GM12878 (cell line): ENCODE measurements around the gene CORO2B. TPM values are rescaled to one million over a fixed set of nuclear protein-coding genes. Genes with fewer than 3 reads are reported as not detected.

ENCODE experiments used
- ATAC-seq: fragments of 200-7000 bp; cut with Tn5 transposase; 3 replicates; pipeline ENCODE4 v1.9.1; 2020; ENCODE audit warnings: mild to moderate bottlenecking, moderate library complexity
- BruUV-seq: library from RNA; stranded (reverse); fragments of 400-500 nt; replicated peaks from 2 replicates; lab custom pipeline; 2021; lab: Mats Ljungman, UMichigan
- CTCF ChIA-PET: fragments of 300-600 bp; sonication (Branson Sonifier 250); formaldehyde crosslinking; extraction: SDS; loops from one replicate; lab custom pipeline; 2021; ENCODE audit warnings: inconsistent platforms; lab: Yijun Ruan, JAX
- POLR2A ChIA-PET: fragments of 350-600 bp; formaldehyde crosslinking; extraction: SDS; loops from one replicate; lab custom pipeline; 2021; ENCODE audit warnings: inconsistent platforms; lab: Charles Lee
- RAD21 ChIA-PET: fragments of 300-600 bp; sonication (Branson Sonifier 250); formaldehyde crosslinking; loops from one replicate; lab custom pipeline; 2023; ENCODE audit warnings: antibody characterized with exemption; ENCODE audit not compliant: unreplicated experiment; lab: Charles Lee
- SMC1A ChIA-PET: fragments of 300-600 bp; sonication (Branson Sonifier 250); formaldehyde crosslinking; loops from one replicate; lab custom pipeline; 2023; ENCODE audit not compliant: unreplicated experiment, uncharacterized antibody; lab: Charles Lee
- DNase-seq: peaks from one replicate; pipeline ENCODE4 v3.0.0-alpha.2; 2011; ENCODE audit warnings: low read depth, low spot score
- FAIRE-seq: peaks from 3 replicates; lab custom pipeline; 2011; peaks lifted over from hg19 to GRCh38; lab: Jason Lieb, UNC
- H2AFZ ChIP-seq: 2 replicates; pipeline ENCODE4 v1.6.0; 2011; ENCODE audit warnings: low read depth, low read length, control low read depth; ENCODE audit not compliant: control insufficient read depth
- H3K27ac ChIP-seq: 2 replicates; pipeline ENCODE4 v1.5.1; 2011; ENCODE audit warnings: control low read depth; ENCODE audit not compliant: control insufficient read depth, insufficient read depth
- H3K27me3 ChIP-seq, 2 experiments: replicated peaks in 1 of 2; 2 replicates each; pipeline versions ENCODE4 v1.6.0 to v1.6.1; 2011; ENCODE audit warnings: low read length in 1 of 2; ENCODE audit not compliant: control insufficient read depth in 2 of 2, insufficient read depth in 2 of 2
- H3K36me3 ChIP-seq, 2 experiments: 2 replicates each; pipeline ENCODE4 v1.5.1; 2011; ENCODE audit warnings: low read length in 1 of 2; ENCODE audit not compliant: control insufficient read depth in 2 of 2, insufficient read depth in 2 of 2
- H3K4me1 ChIP-seq: 2 replicates; pipeline ENCODE4 v1.6.1; 2011; ENCODE audit warnings: mild to moderate bottlenecking, low read length, moderate library complexity, mixed read lengths; ENCODE audit not compliant: control insufficient read depth, insufficient read depth
- H3K4me2 ChIP-seq: 2 replicates; pipeline ENCODE4 v1.6.0; 2011; ENCODE audit warnings: control low read depth; ENCODE audit not compliant: control insufficient read depth, insufficient read depth
- H3K4me3 ChIP-seq: fragments of 200-600 bp; sonication (generic); 2 replicates; pipeline ENCODE4 v1.5.1; 2016
- H3K79me2 ChIP-seq: 2 replicates; pipeline ENCODE4 v1.6.0; 2011; ENCODE audit warnings: low read length; ENCODE audit not compliant: control insufficient read depth, insufficient read depth
- H3K9ac ChIP-seq: 2 replicates; pipeline ENCODE4 v1.8.0; 2011; ENCODE audit warnings: low read length, control low read depth, mixed read lengths; ENCODE audit not compliant: control insufficient read depth, insufficient read depth
- H3K9me3 ChIP-seq: replicated peaks from 3 replicates; pipeline ENCODE4 v1.5.1; 2011; ENCODE audit warnings: mild to moderate bottlenecking, low read length; ENCODE audit not compliant: control insufficient read depth, insufficient read depth
- H4K20me1 ChIP-seq: 2 replicates; pipeline ENCODE4 v1.6.0; 2011; ENCODE audit not compliant: control insufficient read depth, insufficient read depth
- BMI1 ChIP-seq: fragments of 450-650 bp; IDR thresholded peaks from 2 replicates; pipeline ENCODE4 v1.6.1; 2016; ENCODE audit warnings: mild to moderate bottlenecking, moderate library complexity, borderline replicate concordance
- EZH2 ChIP-seq: IDR thresholded peaks from 2 replicates; pipeline ENCODE4 v1.6.1; 2012; ENCODE audit warnings: low read depth, mild to moderate bottlenecking, control low read depth, inconsistent platforms, low read length, borderline replicate concordance; ENCODE audit not compliant: control insufficient read depth
- PML ChIP-seq: IDR thresholded peaks from 2 replicates; pipeline ENCODE4 v1.6.1; 2012; ENCODE audit warnings: low read length, inconsistent platforms
- SMARCA5 ChIP-seq: fragments of 450-650 bp; IDR thresholded peaks from 2 replicates; pipeline ENCODE4 v1.6.1; 2017; ENCODE audit warnings: mild to moderate bottlenecking
- SPI1 ChIP-seq: IDR thresholded peaks from 2 replicates; pipeline ENCODE4 v1.6.1; 2011; ENCODE audit warnings: low read depth, mild to moderate bottlenecking, low read length, moderate library complexity, borderline replicate concordance; ENCODE audit not compliant: insufficient read depth
- WRNIP1 ChIP-seq: IDR thresholded peaks from 2 replicates; pipeline ENCODE4 v1.6.1; 2011; ENCODE audit warnings: low read depth, low read length, improper control_type of control experiment, borderline replicate concordance
- ZZZ3 ChIP-seq: IDR thresholded peaks from 2 replicates; pipeline ENCODE4 v1.6.1; 2011; ENCODE audit warnings: low read depth; ENCODE audit not compliant: control insufficient read depth, insufficient read length
- WGBS: methylation state at CpG from one replicate; pipeline ENCODE4 v1.1.6; 2016; ENCODE audit warnings: low lambda C conversion rate; ENCODE audit not compliant: insufficient replicate concordance, insufficient coverage; ENCODE audit errors: missing lambda C conversion rate; 5-methylcytosine and 5-hydroxymethylcytosine counted together
- in situ Hi-C: fragments of 300-500 bp; cut with MboI; formaldehyde crosslinking; loops from 9 replicates; pipeline ENCODE4 v1.14.3; 2018; ENCODE audit warnings: mixed read lengths
- intact Hi-C: fragments of 100-400 bp; cut with micrococcal nuclease; formaldehyde crosslinking; loops from one replicate; pipeline ENCODE4 v1.14.2; 2022; ENCODE audit not compliant: unreplicated experiment
- polyA plus RNA-seq, 11 experiments: library from polyadenylated mRNA; depleted of rRNA in 4 of 11; unstranded in 6 of 11; stranded (reverse) in 5 of 11; fragments of >200 nt; fragmentation: Nextera tagmentation in 4 of 11; fragmentation: Illumina TruSeq in 1 of 11; extraction: Ambion mirVana in 4 of 11; extraction: Trizol in 1 of 11; gene quantifications; 1 replicate in 1 of 11; 2 replicates in 10 of 11; pipeline versions ENCODE4 v1.2.1 to v1.2.3, GENCODE V29; 2011 to 2016; ENCODE audit warnings: inconsistent platforms in 2 of 11, missing spikeins in 2 of 11, low read depth in 1 of 11
- total RNA-seq, 4 experiments: library from RNA; depleted of rRNA in 3 of 4; stranded (reverse); fragments of >200 nt in 3 of 4; fragmentation: Illumina TruSeq in 1 of 4; extraction: Trizol in 1 of 4; gene quantifications; 2 replicates each; pipeline versions ENCODE4 v1.2.1 to v1.2.3, GENCODE V29; 2013 to 2021
- TF ChIP-seq, protein P1 (sequence below): fragments of 450-650 bp; IDR thresholded peaks from 2 replicates; pipeline ENCODE4 v1.6.1; 2016; ENCODE audit warnings: mild to moderate bottlenecking
- TF ChIP-seq, protein P2 (sequence below): fragments of 450-650 bp; formaldehyde crosslinking; IDR thresholded peaks from 2 replicates; pipeline ENCODE4 v1.5.0; 2022; ENCODE audit warnings: mild to moderate bottlenecking, missing genetic modification characterization

CORO2B gene
- total and polyA plus RNA-seq, 10 of the 15 experiments (the other 5 are each of a cell fraction or from before 2014, with no cell fraction given) = 0.05 to 0.73 (median 0.13) TPM; not detected in 4

DNA sequence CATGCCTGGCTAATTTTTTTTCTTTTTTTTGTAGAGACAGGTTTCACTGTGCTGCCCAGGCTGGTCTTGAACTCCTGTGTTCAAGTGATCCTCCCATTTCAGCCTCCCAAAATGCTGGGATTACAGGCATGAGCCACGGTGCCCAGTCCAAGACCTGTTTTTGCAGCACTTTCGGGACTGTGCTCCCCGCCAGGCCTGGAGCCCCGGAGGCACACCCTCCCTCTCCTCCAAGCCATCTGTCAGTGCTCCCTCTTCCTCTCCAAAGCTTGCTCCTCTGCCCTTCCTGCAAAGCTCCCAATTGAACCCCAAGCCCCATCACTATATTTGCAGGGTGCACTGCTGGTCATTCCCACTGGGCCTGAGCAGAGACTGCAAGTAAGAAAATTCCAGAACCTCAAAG is 98.1 kb downstream of the CORO2B start:
- H3K4me2 ChIP-seq = no peak overlapping the region
- no peaks in the 10 kb centered on the region for H3K36me3 ChIP-seq
- no peak for FAIRE-seq
- RAD21 ChIA-PET = interaction anchor here (0.7 kb wide), 1 partner anchor 117 kb away, joined by 3 read pairs; no protein-coding TSS in a partner anchor
- DNase-seq = no peak
- H3K9me3 ChIP-seq = no peaks in the 10 kb centered on the region
- H3K4me3 ChIP-seq = no peak overlapping the region
- H3K9ac ChIP-seq = no peak overlapping the region
- SMC1A ChIA-PET = no interaction called here
- no peaks in the 10 kb centered on the region for H4K20me1 ChIP-seq
- no peak overlapping the region for H3K27ac ChIP-seq
- TF ChIP-seq ZZZ3 (no peak), WRNIP1 (no peak), EZH2 (no peak), SPI1 (no peak), PML (no peak), SMARCA5 (no peak), BMI1 (no peak)
- TF ChIP-seq, protein P1, sequence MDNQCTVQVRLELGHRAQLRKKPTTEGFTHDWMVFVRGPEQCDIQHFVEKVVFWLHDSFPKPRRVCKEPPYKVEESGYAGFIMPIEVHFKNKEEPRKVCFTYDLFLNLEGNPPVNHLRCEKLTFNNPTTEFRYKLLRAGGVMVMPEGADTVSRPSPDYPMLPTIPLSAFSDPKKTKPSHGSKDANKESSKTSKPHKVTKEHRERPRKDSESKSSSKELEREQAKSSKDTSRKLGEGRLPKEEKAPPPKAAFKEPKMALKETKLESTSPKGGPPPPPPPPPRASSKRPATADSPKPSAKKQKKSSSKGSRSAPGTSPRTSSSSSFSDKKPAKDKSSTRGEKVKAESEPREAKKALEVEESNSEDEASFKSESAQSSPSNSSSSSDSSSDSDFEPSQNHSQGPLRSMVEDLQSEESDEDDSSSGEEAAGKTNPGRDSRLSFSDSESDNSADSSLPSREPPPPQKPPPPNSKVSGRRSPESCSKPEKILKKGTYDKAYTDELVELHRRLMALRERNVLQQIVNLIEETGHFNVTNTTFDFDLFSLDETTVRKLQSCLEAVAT = no peak
- TF ChIP-seq, protein P2, sequence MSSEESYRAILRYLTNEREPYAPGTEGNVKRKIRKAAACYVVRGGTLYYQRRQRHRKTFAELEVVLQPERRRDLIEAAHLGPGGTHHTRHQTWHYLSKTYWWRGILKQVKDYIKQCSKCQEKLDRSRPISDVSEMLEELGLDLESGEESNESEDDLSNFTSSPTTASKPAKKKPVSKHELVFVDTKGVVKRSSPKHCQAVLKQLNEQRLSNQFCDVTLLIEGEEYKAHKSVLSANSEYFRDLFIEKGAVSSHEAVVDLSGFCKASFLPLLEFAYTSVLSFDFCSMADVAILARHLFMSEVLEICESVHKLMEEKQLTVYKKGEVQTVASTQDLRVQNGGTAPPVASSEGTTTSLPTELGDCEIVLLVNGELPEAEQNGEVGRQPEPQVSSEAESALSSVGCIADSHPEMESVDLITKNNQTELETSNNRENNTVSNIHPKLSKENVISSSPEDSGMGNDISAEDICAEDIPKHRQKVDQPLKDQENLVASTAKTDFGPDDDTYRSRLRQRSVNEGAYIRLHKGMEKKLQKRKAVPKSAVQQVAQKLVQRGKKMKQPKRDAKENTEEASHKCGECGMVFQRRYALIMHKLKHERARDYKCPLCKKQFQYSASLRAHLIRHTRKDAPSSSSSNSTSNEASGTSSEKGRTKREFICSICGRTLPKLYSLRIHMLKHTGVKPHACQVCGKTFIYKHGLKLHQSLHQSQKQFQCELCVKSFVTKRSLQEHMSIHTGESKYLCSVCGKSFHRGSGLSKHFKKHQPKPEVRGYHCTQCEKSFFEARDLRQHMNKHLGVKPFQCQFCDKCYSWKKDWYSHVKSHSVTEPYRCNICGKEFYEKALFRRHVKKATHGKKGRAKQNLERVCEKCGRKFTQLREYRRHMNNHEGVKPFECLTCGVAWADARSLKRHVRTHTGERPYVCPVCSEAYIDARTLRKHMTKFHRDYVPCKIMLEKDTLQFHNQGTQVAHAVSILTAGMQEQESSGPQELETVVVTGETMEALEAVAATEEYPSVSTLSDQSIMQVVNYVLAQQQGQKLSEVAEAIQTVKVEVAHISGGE (CRISPR knock-in tag) = no peak
- intact Hi-C loops (no loop called here), in situ Hi-C loops (no loop called here)
- no peak for ATAC-seq
- 62% methylated on average over 4 of the region's 4 CpGs for WGBS
- H2AFZ ChIP-seq = no peak overlapping the region
- peaks cover 0 to 4% of the 10 kb centered on the region in 2 experiments; a peak in 1 of 4 replicates for H3K27me3 ChIP-seq
- POLR2A ChIA-PET = interaction anchor here (0.7 kb wide), 1 partner anchor 409 kb away, joined by 3 read pairs; no protein-coding TSS in a partner anchor
- no TSS peak for BruUV-seq
- CTCF ChIA-PET = interaction anchor here (0.5 to 3.6 kb wide), 3 partner anchors 24 to 1713 kb away, joined by 3 to 33 read pairs (median 4); no protein-coding TSS in a partner anchor
- H3K4me1 ChIP-seq = peaks cover 6% of the 10 kb centered on the region
- H3K79me2 ChIP-seq = no peaks in the 10 kb centered on the region
